HepG2 (cell line): ENCODE measurements around the gene FNIP2.

Experiments used
- NFKB2 ChIP-seq: sonication (generic); formaldehyde crosslinking; IDR thresholded peaks from 2 replicates; pipeline ENCODE4 v1.4.0; 2020; ENCODE audit warnings: missing genetic modification reagents, borderline replicate concordance
- SUZ12 ChIP-seq: fragments of 150-350 bp; IDR thresholded peaks from 2 replicates; pipeline ENCODE4 v1.6.1; 2014; ENCODE audit warnings: low read depth, low read length
- ZKSCAN5 ChIP-seq: sonication (generic); formaldehyde crosslinking; IDR thresholded peaks from 2 replicates; pipeline ENCODE4 v1.5.1; 2020; ENCODE audit warnings: mild to moderate bottlenecking, missing genetic modification reagents

DNA sequence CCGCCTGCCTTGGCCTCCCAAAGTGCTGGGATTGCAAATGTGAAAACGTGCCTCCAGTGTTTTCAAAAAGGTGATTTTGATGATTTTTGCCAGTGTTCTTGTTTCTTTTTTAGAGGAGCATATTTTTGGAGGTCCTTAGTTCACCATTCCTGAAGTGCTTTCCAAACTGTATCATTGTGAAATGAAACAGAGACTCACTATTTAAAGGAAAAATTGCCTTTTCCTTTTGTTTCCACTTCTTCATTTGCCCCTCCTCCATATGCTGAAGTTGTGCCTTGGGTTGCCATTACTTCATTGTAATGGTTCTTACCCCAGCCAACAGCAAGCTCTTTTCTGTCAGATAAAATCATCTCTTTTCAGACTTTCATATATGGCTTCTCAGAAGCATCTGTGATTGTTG lies 164.4 kb downstream of the FNIP2 start:
- TF ChIP-seq NFKB2 (CRISPR knock-in tag) = no peak
- no peak for TF ChIP-seq ZKSCAN5
- no peak for TF ChIP-seq SUZ12
